NB4 (cell line): ENCODE results near the gene CIT.

Experiments used
- CTCF ChIP-seq: IDR thresholded peaks from one replicate; pipeline ENCODE4 v1.5.1; 2012; ENCODE audit warnings: low read depth, low read length
- MAX ChIP-seq: IDR thresholded peaks from 2 replicates; pipeline ENCODE4 v1.6.1; 2011; ENCODE audit warnings: low read depth, low read length
- POLR2A ChIP-seq: IDR thresholded peaks from 2 replicates; pipeline ENCODE4 v1.6.1; 2011; ENCODE audit warnings: mild to moderate bottlenecking; ENCODE audit not compliant: insufficient read length; ENCODE audit errors: extremely low read depth

GRCh38 chr12:119843100-119843499 is 34.0 kb downstream of the CIT start:
- TF ChIP-seq CTCF, result no peak
- no peak for TF ChIP-seq MAX
- no peak for TF ChIP-seq POLR2A
